ENCODE results near the gene HMG20A.

GRCh38 chr15:77513226-77513625 is 92.5 kb downstream of the HMG20A start:
- TF ChIP-seq DPF2 (IDR thresholded peaks at IDR 0.05) (no peak), PRDM15 (CRISPR knock-in tag; IDR thresholded peaks at IDR 0.05) (no peak), YBX1 (IDR thresholded peaks at IDR 0.05) (no peak), POLR2AphosphoS5 (IDR thresholded peaks at IDR 0.05; ENCODE audit: low read length) (no peak), CTCF (IDR thresholded peaks at IDR 0.05 in 2 of 3, conservative IDR thresholded peaks at IDR 0.05 in 1 of 3; ENCODE audit: control insufficient read depth in 2 of 3, extremely low read depth in 1 of 3, insufficient read depth in 1 of 3, low read depth in 3 of 3, low read length in 3 of 3) (no peak), EZH2 (IDR thresholded peaks at IDR 0.05; ENCODE audit: borderline replicate concordance, control insufficient read depth, low read depth, low read length) (no peak)
